SK-N-SH treated with all-trans-retinoic acid at 6 μM for 48 hours (cell line): ENCODE measurements around the gene NOXA1.

Experiments
- ARNTL ChIP-seq: fragments of 450-650 bp; formaldehyde crosslinking; IDR thresholded peaks from 2 replicates; pipeline ENCODE4 v1.5.0; 2020; ENCODE audit warnings: low read depth, mild to moderate bottlenecking, moderate library complexity, borderline replicate concordance
- ISL1 ChIP-seq: fragments of 250-450 bp; sonication (Bioruptor Pico); IDR thresholded peaks from 2 replicates; pipeline ENCODE4 v2.1.2; 2022; ENCODE audit warnings: mild to moderate bottlenecking, moderate library complexity
- PPARA ChIP-seq: fragments of 250-450 bp; sonication (Bioruptor Pico); IDR thresholded peaks from 2 replicates; pipeline ENCODE4 v1.5.0; 2020; ENCODE audit warnings: mild to moderate bottlenecking, borderline replicate concordance
- ZFP30 ChIP-seq: fragments of 450-650 bp; formaldehyde crosslinking; IDR thresholded peaks from 2 replicates; pipeline ENCODE4 v1.5.0; 2022; ENCODE audit warnings: mild to moderate bottlenecking, moderate library complexity
- TF ChIP-seq, protein P1 (sequence below): fragments of 250-450 bp; sonication (Bioruptor Pico); IDR thresholded peaks from 2 replicates; pipeline ENCODE4 v1.5.1; 2020; ENCODE audit warnings: low read depth, mild to moderate bottlenecking, moderate library complexity

GRCh38 chr9:137438591-137439157, 15.5 kb downstream of the NOXA1 start:
- TF ChIP-seq PPARA (CRISPR knock-in tag): no peak
- TF ChIP-seq, protein P1, sequence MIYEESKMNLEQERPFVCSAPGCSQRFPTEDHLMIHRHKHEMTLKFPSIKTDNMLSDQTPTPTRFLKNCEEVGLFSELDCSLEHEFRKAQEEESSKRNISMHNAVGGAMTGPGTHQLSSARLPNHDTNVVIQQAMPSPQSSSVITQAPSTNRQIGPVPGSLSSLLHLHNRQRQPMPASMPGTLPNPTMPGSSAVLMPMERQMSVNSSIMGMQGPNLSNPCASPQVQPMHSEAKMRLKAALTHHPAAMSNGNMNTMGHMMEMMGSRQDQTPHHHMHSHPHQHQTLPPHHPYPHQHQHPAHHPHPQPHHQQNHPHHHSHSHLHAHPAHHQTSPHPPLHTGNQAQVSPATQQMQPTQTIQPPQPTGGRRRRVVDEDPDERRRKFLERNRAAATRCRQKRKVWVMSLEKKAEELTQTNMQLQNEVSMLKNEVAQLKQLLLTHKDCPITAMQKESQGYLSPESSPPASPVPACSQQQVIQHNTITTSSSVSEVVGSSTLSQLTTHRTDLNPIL (CRISPR knock-in tag): no peak
- no peak for TF ChIP-seq ZFP30 (CRISPR knock-in tag)
- TF ChIP-seq ARNTL: no peak
- TF ChIP-seq ISL1: no peak
